Osteoblast (primary cell): Measurements from ENCODE around the gene ST8SIA1. TPM values are rescaled to one million over a fixed set of nuclear protein-coding genes. Genes with fewer than 3 reads are reported as not detected.

ENCODE experiments used
- DNase-seq: peaks from one replicate; pipeline ENCODE4 v3.0.0; 2011; ENCODE audit warnings: low spot score, mixed read lengths; ENCODE audit not compliant: insufficient read length; ENCODE audit errors: missing footprints
- H2AFZ ChIP-seq: 2 replicates; pipeline ENCODE4 v1.6.0; 2011; ENCODE audit warnings: mild to moderate bottlenecking, low read length
- H3K27ac ChIP-seq: 2 replicates; pipeline ENCODE4 v1.5.1; 2011; ENCODE audit warnings: mild to moderate bottlenecking, low read depth, low read length, moderate library complexity
- H3K27me3 ChIP-seq: 2 replicates; pipeline ENCODE4 v1.6.0; 2012; ENCODE audit warnings: mild to moderate bottlenecking, control low read depth, inconsistent platforms, low read length, moderate library complexity; ENCODE audit not compliant: insufficient read depth
- H3K36me3 ChIP-seq: 2 replicates; pipeline ENCODE4 v1.5.1; 2011; ENCODE audit warnings: mild to moderate bottlenecking, low read length, control low read depth, moderate library complexity; ENCODE audit not compliant: insufficient read depth
- H3K4me1 ChIP-seq: 2 replicates; pipeline ENCODE4 v1.5.1; 2011; ENCODE audit warnings: mild to moderate bottlenecking, low read length, control low read depth, moderate library complexity; ENCODE audit not compliant: insufficient read depth
- H3K4me2 ChIP-seq: 2 replicates; pipeline ENCODE4 v1.6.0; 2011; ENCODE audit warnings: mild to moderate bottlenecking, low read length; ENCODE audit not compliant: insufficient read depth
- H3K4me3 ChIP-seq: fragments of 200-600 bp; sonication (generic); 3 replicates; pipeline ENCODE4 v1.5.1; 2012; ENCODE audit warnings: mild to moderate bottlenecking, low read length, inconsistent platforms; ENCODE audit not compliant: insufficient read depth
- H3K79me2 ChIP-seq: 2 replicates; pipeline ENCODE4 v1.6.0; 2012; ENCODE audit warnings: mild to moderate bottlenecking, low read length, control low read depth, inconsistent platforms; ENCODE audit not compliant: insufficient read depth
- H3K9me3 ChIP-seq: 2 replicates; pipeline ENCODE4 v1.5.1; 2011; ENCODE audit warnings: low read depth, low read length, control low read depth
- H4K20me1 ChIP-seq: 2 replicates; pipeline ENCODE4 v1.6.0; 2012; ENCODE audit warnings: mild to moderate bottlenecking, low read length, control low read depth; ENCODE audit not compliant: insufficient read depth
- total RNA-seq: library from RNA; depleted of rRNA; stranded (reverse); fragments of >200 nt; gene quantifications from 2 replicates; pipeline ENCODE4 v1.2.3, GENCODE V29; 2012
- TF ChIP-seq, protein P1 (sequence below): IDR thresholded peaks from 2 replicates; pipeline ENCODE4 v1.5.1; 2011; ENCODE audit warnings: mild to moderate bottlenecking, low read depth, low read length, moderate library complexity; ENCODE audit errors: extremely low read depth

The ST8SIA1 gene
- total RNA-seq, 1 donor = 6.2 TPM

DNA sequence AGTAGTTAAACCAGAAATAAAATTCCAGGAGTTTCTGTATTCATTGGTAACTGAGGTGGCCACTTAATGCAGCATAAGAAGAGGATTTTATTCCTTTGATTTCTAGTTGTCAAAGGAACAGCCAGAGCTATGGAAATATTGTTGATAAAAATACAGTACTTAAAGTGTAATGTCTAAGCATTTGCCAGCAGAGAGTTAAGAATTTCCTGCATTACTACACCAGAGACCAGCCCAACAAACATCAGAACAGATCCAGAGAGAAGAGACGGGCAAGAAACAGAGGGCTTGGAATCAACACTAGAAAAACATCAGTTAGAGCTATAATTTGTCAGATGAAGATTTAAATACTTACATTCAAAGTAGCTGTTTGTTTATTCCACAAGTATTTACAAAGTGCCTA is 77.9 kb downstream of the ST8SIA1 start:
- no peaks in the 10 kb centered on the region for H4K20me1 ChIP-seq
- H3K79me2 ChIP-seq = no peaks in the 10 kb centered on the region
- H3K4me3 ChIP-seq = no peak overlapping the region
- H3K4me2 ChIP-seq = no peak overlapping the region
- H3K27ac ChIP-seq = no peak overlapping the region
- no peaks in the 10 kb centered on the region for H3K9me3 ChIP-seq
- no peak overlapping the region for H2AFZ ChIP-seq
- no peak for DNase-seq
- H3K27me3 ChIP-seq = no peaks in the 10 kb centered on the region
- H3K36me3 ChIP-seq = no peaks in the 10 kb centered on the region
- TF ChIP-seq, protein P1, sequence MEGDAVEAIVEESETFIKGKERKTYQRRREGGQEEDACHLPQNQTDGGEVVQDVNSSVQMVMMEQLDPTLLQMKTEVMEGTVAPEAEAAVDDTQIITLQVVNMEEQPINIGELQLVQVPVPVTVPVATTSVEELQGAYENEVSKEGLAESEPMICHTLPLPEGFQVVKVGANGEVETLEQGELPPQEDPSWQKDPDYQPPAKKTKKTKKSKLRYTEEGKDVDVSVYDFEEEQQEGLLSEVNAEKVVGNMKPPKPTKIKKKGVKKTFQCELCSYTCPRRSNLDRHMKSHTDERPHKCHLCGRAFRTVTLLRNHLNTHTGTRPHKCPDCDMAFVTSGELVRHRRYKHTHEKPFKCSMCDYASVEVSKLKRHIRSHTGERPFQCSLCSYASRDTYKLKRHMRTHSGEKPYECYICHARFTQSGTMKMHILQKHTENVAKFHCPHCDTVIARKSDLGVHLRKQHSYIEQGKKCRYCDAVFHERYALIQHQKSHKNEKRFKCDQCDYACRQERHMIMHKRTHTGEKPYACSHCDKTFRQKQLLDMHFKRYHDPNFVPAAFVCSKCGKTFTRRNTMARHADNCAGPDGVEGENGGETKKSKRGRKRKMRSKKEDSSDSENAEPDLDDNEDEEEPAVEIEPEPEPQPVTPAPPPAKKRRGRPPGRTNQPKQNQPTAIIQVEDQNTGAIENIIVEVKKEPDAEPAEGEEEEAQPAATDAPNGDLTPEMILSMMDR = no peak
- H3K4me1 ChIP-seq = no peaks in the 10 kb centered on the region

- Histone ChIP-seq H3K4me3 (no peak overlapping the region), H3K4me2 (no peak overlapping the region), H3K9me3 (no peaks in the 10 kb centered on the region), H4K20me1 (no peaks in the 10 kb centered on the region), H3K4me1 (no peaks in the 10 kb centered on the region), H3K36me3 (no peaks in the 10 kb centered on the region), H2AFZ (no peak overlapping the region), H3K27me3 (no peaks in the 10 kb centered on the region), H3K79me2 (no peaks in the 10 kb centered on the region), H3K27ac (no peak overlapping the region)
- TF ChIP-seq, protein P1 = no peak
- no peak for DNase-seq
These were observed 78.5 kb downstream of the ST8SIA1 start for GRCh38 chr12:22256041-22256441.

DNA sequence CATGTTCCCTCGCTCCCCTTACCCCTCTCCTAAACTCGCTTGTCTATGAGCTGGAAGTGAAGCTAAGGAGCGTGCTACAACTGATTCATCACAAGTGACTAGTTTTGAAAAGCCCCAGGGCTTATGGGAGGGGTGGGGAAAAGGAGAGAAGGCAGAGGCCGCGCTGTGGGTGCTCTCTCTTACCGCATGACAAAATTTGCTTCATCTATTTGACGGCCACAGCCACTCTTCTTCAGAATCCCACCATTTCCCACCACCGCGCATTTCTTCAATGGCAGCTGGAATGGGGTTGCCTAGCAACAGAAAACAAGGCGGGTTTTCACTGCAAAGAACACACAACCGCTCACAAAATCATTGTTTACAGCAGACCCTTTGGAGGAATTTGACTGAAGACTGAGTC is 79.4 kb downstream of the ST8SIA1 start:
- TF ChIP-seq, protein P1 = no peak
- Histone ChIP-seq H3K27me3 (no peaks in the 10 kb centered on the region), H3K36me3 (no peaks in the 10 kb centered on the region), H3K79me2 (no peaks in the 10 kb centered on the region), H3K27ac (no peak overlapping the region), H4K20me1 (no peaks in the 10 kb centered on the region), H2AFZ (no peak overlapping the region), H3K4me1 (no peaks in the 10 kb centered on the region), H3K4me3 (no peak overlapping the region), H3K9me3 (no peaks in the 10 kb centered on the region), H3K4me2 (no peak overlapping the region)
- no peak for DNase-seq

- Histone ChIP-seq H3K36me3 (no peaks in the 10 kb centered on the region), H3K4me2 (no peak overlapping the region), H3K27ac (no peak overlapping the region), H3K79me2 (no peaks in the 10 kb centered on the region), H3K9me3 (no peaks in the 10 kb centered on the region), H3K4me1 (no peaks in the 10 kb centered on the region), H3K4me3 (no peak overlapping the region), H4K20me1 (no peaks in the 10 kb centered on the region), H3K27me3 (no peaks in the 10 kb centered on the region), H2AFZ (no peak overlapping the region)
- DNase-seq = no peak
- TF ChIP-seq, protein P1 = no peak
These were observed 80.0 kb downstream of the ST8SIA1 start for GRCh38 chr12:22254478-22254877.
